ENCODE measurements around the gene PACRG.

GRCh38 chr6:162699961-162700360 is 27.8 kb upstream of the PACRG start:
- no peak for TF ChIP-seq CTCF (IDR thresholded peaks at IDR 0.05 in 2 of 3, conservative IDR thresholded peaks at IDR 0.05 in 1 of 3; ENCODE audit: control insufficient read depth in 2 of 3, extremely low read depth in 1 of 3, insufficient read depth in 1 of 3, low read depth in 3 of 3, low read length in 3 of 3)
- TF ChIP-seq CBX5 (IDR thresholded peaks at IDR 0.05; ENCODE audit: low read depth): no peak
- TF ChIP-seq PAX8 (IDR thresholded peaks at IDR 0.05): no peak
- TF ChIP-seq RCOR1 (conservative IDR thresholded peaks at IDR 0.05; ENCODE audit: low read depth, low read length): no peak
